Gastroesophageal sphincter (tissue), 4 donors: ENCODE results near the gene NUTM2E. TPM values are rescaled to one million over a fixed set of nuclear protein-coding genes. Genes with fewer than 3 reads are reported as not detected.
"Not testable (repeated sequence)": the region's sequence is repeated elsewhere in the genome, so short reads cannot be mapped to it uniquely, and the experiment has no call there.

Experiments
- ATAC-seq: fragments of 150-250 bp; one replicate; pipeline ENCODE4 v1.9.1; 2016; ENCODE audit warnings: mild to moderate bottlenecking, moderate library complexity
- H3K27ac ChIP-seq, 4 donors: fragments of 200-600 bp; sonication (generic) in 3 of 4; 1 replicate in 3 of 4; 2 replicates in 1 of 4; pipeline ENCODE4 v1.5.1; 2016 to 2019
- H3K27me3 ChIP-seq: fragments of 200-600 bp; sonication (generic); one replicate; pipeline ENCODE4 v1.5.1; 2019
- H3K36me3 ChIP-seq, 2 donors: fragments of 200-600 bp; sonication (generic); one replicate each; pipeline ENCODE4 v1.5.1; 2019; ENCODE audit warnings: control low read depth in 1 of 2
- H3K4me1 ChIP-seq, 3 donors: fragments of 200-600 bp; sonication (generic); 1 replicate in 2 of 3; 2 replicates in 1 of 3; pipeline ENCODE4 v1.5.1; 2016 to 2019; ENCODE audit warnings: control low read depth in 2 of 3
- H3K4me3 ChIP-seq, 2 donors: fragments of 200-600 bp; sonication (generic); one replicate each; pipeline ENCODE4 v1.5.1; 2019; ENCODE audit warnings: mild to moderate bottlenecking in 1 of 2, moderate library complexity in 1 of 2
- H3K9me3 ChIP-seq, 3 donors: fragments of 200-600 bp; sonication (generic); one replicate each; pipeline ENCODE4 v1.5.1; 2017 to 2019; ENCODE audit warnings: control low read depth in 2 of 3
- CTCF ChIP-seq, 4 experiments: fragments of 200-600 bp in 2 of 4; fragments of 450-650 bp in 2 of 4; sonication (generic) in 1 of 4; IDR thresholded peaks; one replicate each; pipeline ENCODE4 v1.5.1; 2017 to 2019; ENCODE audit warnings: antibody characterized with exemption in 4 of 4, mild to moderate bottlenecking in 2 of 4, moderate library complexity in 2 of 4
- WGBS, 2 donors: methylation state at CpG; one replicate each; pipeline ENCODE4 v1.1.5; 2018; ENCODE audit warnings: low coverage in 1 of 2; 5-methylcytosine and 5-hydroxymethylcytosine counted together
- total RNA-seq, 4 donors: library from RNA; depleted of rRNA; stranded (reverse); fragments of >200 nt; gene quantifications; one replicate each; pipeline ENCODE4 v1.1.0, GENCODE V29; 2016

Gene NUTM2E
- total RNA-seq, 4 donors from 2014 or later, result 0.39 TPM; not detected in 3

GRCh38 chr10:79823387-79823786 lies 3.2 kb upstream of the NUTM2E start:
- H3K4me3 ChIP-seq, H3K9me3 ChIP-seq, H3K4me1 ChIP-seq, ATAC-seq, H3K27ac ChIP-seq, H3K36me3 ChIP-seq, H3K27me3 ChIP-seq: not testable (repeated sequence)
- 95% methylated on average over 4 of the region's 6 CpGs; no CpG with 5 or more reads in 1 of the 2 donors for WGBS, 2 donors

- H3K9me3 ChIP-seq, H3K27me3 ChIP-seq, H3K36me3 ChIP-seq: not testable (repeated sequence)
- Histone ChIP-seq H3K4me3 (peak overlapping the region; percentile 62 to 95), H3K4me1 (peaks cover 0 to 16% (median 0%) of the 10 kb centered on the region in 3 donors), H3K27ac (peak overlapping the region; percentile 87 to 95 (median 92))
- peak in 1 of 4 experiments; percentile 47 for TF ChIP-seq CTCF (IDR thresholded peaks at IDR 0.05)
- WGBS, 2 donors, result 0% methylated on average over 3 of the region's 38 CpGs; no CpG with 5 or more reads in 1 of the 2 donors
- ATAC-seq, result peak; percentile 35
Measured at GRCh38 chr10:79825587-79826011, 940 bp upstream of the NUTM2E start.

- WGBS, 2 donors, result no CpG with 5 or more reads among the region's 44 CpGs
- Histone ChIP-seq H3K27ac (peak overlapping the region; percentile 87 to 95 (median 92)), H3K4me1 (peaks cover 0 to 16% (median 0%) of the 10 kb centered on the region in 3 donors), H3K4me3 (peak overlapping the region; percentile 62 to 95)
- not testable (repeated sequence) for H3K27me3 ChIP-seq, ATAC-seq, H3K36me3 ChIP-seq, H3K9me3 ChIP-seq
Measured at GRCh38 chr10:79826131-79826495, 426 bp upstream of the NUTM2E start.

- not testable (repeated sequence) for H3K4me1 ChIP-seq, H3K36me3 ChIP-seq, ATAC-seq, H3K4me3 ChIP-seq, H3K27ac ChIP-seq, H3K27me3 ChIP-seq, H3K9me3 ChIP-seq
- WGBS, 2 donors, result 75 to 83% methylated on average over 3 of the region's 3 CpGs
Measured at GRCh38 chr10:79833833-79834232, 7.3 kb downstream of the NUTM2E start.

GRCh38 chr10:79835891-79836290 lies 9.4 kb downstream of the NUTM2E start:
- H3K4me3 ChIP-seq, H3K4me1 ChIP-seq, H3K27me3 ChIP-seq, H3K36me3 ChIP-seq, ATAC-seq, H3K27ac ChIP-seq, H3K9me3 ChIP-seq: not testable (repeated sequence)
- 92% methylated on average over 1 of the region's 2 CpGs; no CpG with 5 or more reads in 1 of the 2 donors for WGBS, 2 donors

GRCh38 chr10:79836891-79837290 lies 10.4 kb downstream of the NUTM2E start:
- not testable (repeated sequence) for H3K27ac ChIP-seq, H3K9me3 ChIP-seq, H3K36me3 ChIP-seq, H3K4me3 ChIP-seq, H3K27me3 ChIP-seq, H3K4me1 ChIP-seq, ATAC-seq
- WGBS, 2 donors, result 44 to 60% methylated on average over 1 of the region's 1 CpG

- ATAC-seq, H3K27ac ChIP-seq, H3K27me3 ChIP-seq, H3K4me3 ChIP-seq, H3K4me1 ChIP-seq, H3K36me3 ChIP-seq, H3K9me3 ChIP-seq: not testable (repeated sequence)
- WGBS, 2 donors, result no CpG with 5 or more reads among the region's 16 CpGs
Measured at GRCh38 chr10:79838441-79838840, 11.9 kb downstream of the NUTM2E start.

GRCh38 chr10:79853191-79853854 lies 26.8 kb downstream of the NUTM2E start:
- not testable (repeated sequence) for H3K4me1 ChIP-seq, H3K27me3 ChIP-seq, H3K27ac ChIP-seq, H3K4me3 ChIP-seq, ATAC-seq, H3K36me3 ChIP-seq, H3K9me3 ChIP-seq
- no CpG with 5 or more reads among the region's 8 CpGs for whole genome bisulfite sequencing, 2 donors

- not testable (repeated sequence) for H3K36me3 ChIP-seq, ATAC-seq, H3K27ac ChIP-seq, H3K9me3 ChIP-seq, H3K27me3 ChIP-seq, H3K4me1 ChIP-seq, H3K4me3 ChIP-seq
- WGBS, 2 donors, result no CpG with 5 or more reads among the region's 1 CpG
Measured at GRCh38 chr10:79862269-79862668, 35.7 kb downstream of the NUTM2E start.

- H3K36me3 ChIP-seq, H3K27me3 ChIP-seq, H3K27ac ChIP-seq, H3K9me3 ChIP-seq, H3K4me3 ChIP-seq, ATAC-seq, H3K4me1 ChIP-seq: not testable (repeated sequence)
- WGBS, 2 donors, result 50% methylated on average over 2 of the region's 3 CpGs; no CpG with 5 or more reads in 1 of the 2 donors
Measured at GRCh38 chr10:79862803-79863202, 36.3 kb downstream of the NUTM2E start.

- not testable (repeated sequence) for ATAC-seq, H3K4me3 ChIP-seq, H3K27ac ChIP-seq, H3K9me3 ChIP-seq, H3K4me1 ChIP-seq, H3K27me3 ChIP-seq, H3K36me3 ChIP-seq
- WGBS, 2 donors, result 83% methylated on average over 4 of the region's 9 CpGs; no CpG with 5 or more reads in 1 of the 2 donors
Measured at GRCh38 chr10:79866903-79867551, 40.5 kb downstream of the NUTM2E start.

- WGBS, 2 donors, result 0% methylated on average over 1 of the region's 7 CpGs; no CpG with 5 or more reads in 1 of the 2 donors
- not testable (repeated sequence) for H3K9me3 ChIP-seq, H3K4me1 ChIP-seq, H3K36me3 ChIP-seq, H3K27ac ChIP-seq, ATAC-seq, H3K27me3 ChIP-seq, H3K4me3 ChIP-seq
Measured at GRCh38 chr10:79868023-79868422, 41.5 kb downstream of the NUTM2E start.
